Sigmoid colon (tissue), 7 donors: ENCODE results near the gene USP34. TPM values are rescaled to one million over a fixed set of nuclear protein-coding genes. Genes with fewer than 3 reads are reported as not detected.

Experiments
- DNase-seq: peaks from one replicate; pipeline ENCODE4 v3.0.0-alpha.2; 2019
- H3K27ac ChIP-seq, 4 donors: fragments of 200-600 bp; sonication (generic); one replicate each; pipeline ENCODE4 v1.5.1; 2016 to 2019; ENCODE audit warnings: mild to moderate bottlenecking in 1 of 4
- H3K27me3 ChIP-seq, 3 donors: fragments of 200-600 bp; sonication (generic); one replicate each; pipeline ENCODE4 v1.5.1; 2019; ENCODE audit warnings: mild to moderate bottlenecking in 1 of 3
- H3K36me3 ChIP-seq, 4 donors: fragments of 200-600 bp; sonication (generic); one replicate each; pipeline ENCODE4 v1.5.1; 2016 to 2019
- H3K4me1 ChIP-seq, 4 donors: fragments of 200-600 bp; sonication (generic); one replicate each; pipeline ENCODE4 v1.5.1; 2017 to 2019
- H3K4me3 ChIP-seq, 4 donors: fragments of 200-600 bp; sonication (generic); one replicate each; pipeline ENCODE4 v1.5.1; 2017 to 2019; ENCODE audit warnings: mild to moderate bottlenecking in 2 of 4, moderate library complexity in 1 of 4
- H3K9me3 ChIP-seq, 4 donors: fragments of 200-600 bp in 3 of 4; sonication (generic) in 3 of 4; one replicate each; pipeline versions ENCODE4 v1.5.1 to v1.6.1; 2013 to 2019
- CTCF ChIP-seq, 4 experiments: fragments of 450-650 bp in 3 of 4; fragments of 200-600 bp in 1 of 4; IDR thresholded peaks; one replicate each; pipeline ENCODE4 v1.5.1; 2016 to 2019; ENCODE audit warnings: antibody characterized with exemption in 4 of 4, mild to moderate bottlenecking in 3 of 4, moderate library complexity in 2 of 4
- EP300 ChIP-seq, 4 donors: sonication (generic); formaldehyde crosslinking; IDR thresholded peaks; one replicate each; pipeline ENCODE4 v1.6.1; 2017; ENCODE audit warnings: antibody characterized with exemption in 4 of 4
- POLR2A ChIP-seq, 2 donors: fragments of 450-650 bp; IDR thresholded peaks; one replicate each; pipeline ENCODE4 v1.6.1; 2016; ENCODE audit warnings: antibody characterized with exemption in 2 of 2, mild to moderate bottlenecking in 2 of 2, moderate library complexity in 2 of 2
- POLR2AphosphoS5 ChIP-seq, 4 donors: sonication (generic); formaldehyde crosslinking; IDR thresholded peaks; one replicate each; pipeline ENCODE4 v1.6.1; 2017; ENCODE audit warnings: antibody characterized with exemption in 4 of 4
- WGBS, 2 donors: extraction: QIAGEN DNeasy Blood & Tissue Kit; methylation state at CpG; one replicate each; pipeline ENCODE4 v1.1.7; 2013; 5-methylcytosine and 5-hydroxymethylcytosine counted together
- intact Hi-C: fragments of 100-400 bp; cut with DNase I; formaldehyde crosslinking; loops from one replicate; pipeline ENCODE4 v1.15.1; 2023
- polyA plus RNA-seq, 3 donors: library from polyadenylated mRNA; stranded (reverse); fragments of 200-250 nt; gene quantifications; one replicate each; pipeline ENCODE4 v1.2.3, GENCODE V29; 2013
- total RNA-seq, 4 donors: library from RNA; depleted of rRNA; stranded (reverse); fragments of >200 nt; gene quantifications; one replicate each; pipeline ENCODE4 v1.1.0, GENCODE V29; 2016
- donor health status: healthy with polysubstance abuse.
- donor health status: Bipolar disorder and iron deficiency.
- donor health status: healthy.

The USP34 gene
- total and polyA plus RNA-seq, 7 donors, result 23.6 to 158 (median 135) TPM

- 77 to 82% methylated on average over 3 of the region's 3 CpGs for WGBS, 2 donors
- DNase-seq, result no peak
- Histone ChIP-seq H3K4me3 (no peak overlapping the region), H3K9me3 (no peaks in the 10 kb centered on the region), H3K36me3 (peaks cover 0 to 73% (median 7%) of the 10 kb centered on the region in 4 donors), H3K27ac (no peak overlapping the region), H3K4me1 (no peaks in the 10 kb centered on the region), H3K27me3 (no peaks in the 10 kb centered on the region)
- intact Hi-C loops, result no loop called here
- TF ChIP-seq POLR2AphosphoS5 (IDR thresholded peaks at IDR 0.05) (no peak), CTCF (IDR thresholded peaks at IDR 0.05) (no peak), POLR2A (IDR thresholded peaks at IDR 0.05) (no peak), EP300 (IDR thresholded peaks at IDR 0.05) (no peak)
Observed at GRCh38 chr2:61327173-61327572, 143.7 kb downstream of the USP34 start.

GRCh38 chr2:61326423-61326822 lies 144.5 kb downstream of the USP34 start:
- Histone ChIP-seq H3K27ac (no peak overlapping the region), H3K36me3 (peaks cover 0 to 75% (median 10%) of the 10 kb centered on the region in 4 donors), H3K4me3 (no peak overlapping the region), H3K4me1 (no peaks in the 10 kb centered on the region), H3K27me3 (no peaks in the 10 kb centered on the region), H3K9me3 (no peaks in the 10 kb centered on the region)
- 63 to 75% methylated on average over 3 of the region's 3 CpGs for WGBS, 2 donors
- no peak for DNase-seq
- intact Hi-C loops, result no loop called here
- TF ChIP-seq EP300 (IDR thresholded peaks at IDR 0.05) (no peak), POLR2AphosphoS5 (IDR thresholded peaks at IDR 0.05) (no peak), POLR2A (IDR thresholded peaks at IDR 0.05) (no peak), CTCF (IDR thresholded peaks at IDR 0.05) (no peak)

GRCh38 chr2:61320181-61320580 lies 150.7 kb downstream of the USP34 start:
- H3K27ac ChIP-seq, result no peak overlapping the region
- H3K27me3 ChIP-seq, result no peaks in the 10 kb centered on the region
- 94 to 96% methylated on average over 3 of the region's 3 CpGs for WGBS, 2 donors
- H3K36me3 ChIP-seq, result peaks cover 0 to 64% (median 5%) of the 10 kb centered on the region in 4 donors
- H3K4me1 ChIP-seq, result no peaks in the 10 kb centered on the region
- no peak for DNase-seq
- TF ChIP-seq POLR2AphosphoS5 (IDR thresholded peaks at IDR 0.05) (no peak), CTCF (IDR thresholded peaks at IDR 0.05) (no peak), EP300 (IDR thresholded peaks at IDR 0.05) (no peak), POLR2A (IDR thresholded peaks at IDR 0.05) (no peak)
- no peak overlapping the region for H3K4me3 ChIP-seq
- intact Hi-C loops, result no loop called here
- no peaks in the 10 kb centered on the region for H3K9me3 ChIP-seq

GRCh38 chr2:61318553-61318952 lies 152.3 kb downstream of the USP34 start:
- no peaks in the 10 kb centered on the region for H3K9me3 ChIP-seq
- H3K4me1 ChIP-seq, result no peaks in the 10 kb centered on the region
- H3K36me3 ChIP-seq, result peaks cover 0 to 65% (median 8%) of the 10 kb centered on the region in 4 donors
- intact Hi-C loops, result no loop called here
- no peak for DNase-seq
- H3K4me3 ChIP-seq, result no peak overlapping the region
- H3K27me3 ChIP-seq, result no peaks in the 10 kb centered on the region
- 98 to 100% methylated on average over 1 of the region's 1 CpG for WGBS, 2 donors
- H3K27ac ChIP-seq, result no peak overlapping the region
- TF ChIP-seq EP300 (IDR thresholded peaks at IDR 0.05) (no peak), POLR2A (IDR thresholded peaks at IDR 0.05) (no peak), POLR2AphosphoS5 (IDR thresholded peaks at IDR 0.05) (no peak), CTCF (IDR thresholded peaks at IDR 0.05) (no peak)

GRCh38 chr2:61295981-61296380 lies 174.9 kb downstream of the USP34 start:
- no peak for DNase-seq
- H3K4me3 ChIP-seq, result no peak overlapping the region
- no peak for TF ChIP-seq CTCF (IDR thresholded peaks at IDR 0.05)
- no peak for TF ChIP-seq POLR2AphosphoS5 (IDR thresholded peaks at IDR 0.05)
- TF ChIP-seq POLR2A (IDR thresholded peaks at IDR 0.05), result no peak
- no peak for TF ChIP-seq EP300 (IDR thresholded peaks at IDR 0.05)
- peaks cover 5 to 86% (median 24%) of the 10 kb centered on the region in 4 donors for H3K36me3 ChIP-seq
- H3K27ac ChIP-seq, result no peak overlapping the region
- no peaks in the 10 kb centered on the region for H3K27me3 ChIP-seq
- H3K9me3 ChIP-seq, result no peaks in the 10 kb centered on the region
- WGBS, 2 donors, result 84 to 90% methylated on average over 3 of the region's 3 CpGs
- H3K4me1 ChIP-seq, result no peaks in the 10 kb centered on the region
- intact Hi-C loops, result no loop called here
